HepG2 (cell line): Measurements from ENCODE around the gene LRRC55. TPM values are rescaled to one million over a fixed set of nuclear protein-coding genes. Genes with fewer than 3 reads are reported as not detected.

Experiments
- polyA plus RNA-seq, 8 experiments: library from polyadenylated mRNA; depleted of rRNA in 3 of 8; stranded (reverse) in 7 of 8; unstranded in 1 of 8; fragments of >200 nt; fragmentation: Illumina TruSeq in 4 of 8; extraction: Trizol in 4 of 8; gene quantifications; 2 replicates each; pipeline versions ENCODE4 v1.2.1 to v1.2.3, GENCODE V29; 2011 to 2016; ENCODE audit warnings: low read depth in 4 of 8, missing spikeins in 1 of 8, mixed read lengths in 1 of 8; ENCODE audit not compliant: insufficient read depth in 1 of 8
- total RNA-seq, 5 experiments: library from RNA; depleted of rRNA; stranded (reverse); fragments of >200 nt; fragmentation: Illumina TruSeq; extraction: Trizol; gene quantifications; 2 replicates each; pipeline ENCODE4 v1.2.3, GENCODE V29; 2016; ENCODE audit warnings: low read depth in 1 of 5

LRRC55 gene
- total and polyA plus RNA-seq, 2 of the 13 experiments (the other 11 are each of a cell fraction or from before 2014, with no cell fraction given), result not detected

Other genes starting within 250 kb of the LRRC55 start
- gene OR5AK2, start 193.0 kb upstream of the LRRC55 start, total RNA-seq (2016; rRNA removed; fragmentation: Illumina TruSeq; extraction: Trizol), result not detected in 2 replicates
- gene OR5AK2, start 193.0 kb upstream of the LRRC55 start, polyA plus RNA-seq (2011; rRNA removed), result not detected in 2 replicates
- not detected in 2 replicates for gene APLNR, start 55.3 kb downstream of the LRRC55 start, total RNA-seq (2016; rRNA removed; fragmentation: Illumina TruSeq; extraction: Trizol)
- not detected in 2 replicates for gene APLNR, start 55.3 kb downstream of the LRRC55 start, polyA plus RNA-seq (2011; rRNA removed)
- 12.2 and 13.7 TPM in 2 replicates for gene TNKS1BP1, start 143.0 kb downstream of the LRRC55 start, total RNA-seq (2016; rRNA removed; fragmentation: Illumina TruSeq; extraction: Trizol)
- gene TNKS1BP1, start 143.0 kb downstream of the LRRC55 start, polyA plus RNA-seq (2011; rRNA removed), result 15.0 and 15.5 TPM in 2 replicates
- gene SSRP1, start 153.9 kb downstream of the LRRC55 start, total RNA-seq (2016; rRNA removed; fragmentation: Illumina TruSeq; extraction: Trizol), result 129 and 175 TPM in 2 replicates
- gene SSRP1, start 153.9 kb downstream of the LRRC55 start, polyA plus RNA-seq (2011; rRNA removed), result 86.4 and 93.6 TPM in 2 replicates
- not detected in 2 replicates for gene P2RX3, start 156.4 kb downstream of the LRRC55 start, total RNA-seq (2016; rRNA removed; fragmentation: Illumina TruSeq; extraction: Trizol)
- gene P2RX3, start 156.4 kb downstream of the LRRC55 start, polyA plus RNA-seq (2011; rRNA removed), result 0.08 and 0.20 TPM in 2 replicates
- not detected in 2 replicates for gene PRG3, start 199.2 kb downstream of the LRRC55 start, total RNA-seq (2016; rRNA removed; fragmentation: Illumina TruSeq; extraction: Trizol)
- not detected in 2 replicates for gene PRG3, start 199.2 kb downstream of the LRRC55 start, polyA plus RNA-seq (2011; rRNA removed)
- gene PRG2, start 208.7 kb downstream of the LRRC55 start, total RNA-seq (2016; rRNA removed; fragmentation: Illumina TruSeq; extraction: Trizol), result not detected in 2 replicates
- not detected in 2 replicates for gene PRG2, start 208.7 kb downstream of the LRRC55 start, polyA plus RNA-seq (2011; rRNA removed)
- gene SLC43A3, start 245.2 kb downstream of the LRRC55 start, total RNA-seq (2016; rRNA removed; fragmentation: Illumina TruSeq; extraction: Trizol), result not detected in 2 replicates
- gene SLC43A3, start 245.2 kb downstream of the LRRC55 start, polyA plus RNA-seq (2011; rRNA removed), result 2.6 and 4.2 TPM in 2 replicates